GM19351 (cell line): ENCODE data around the gene MUSTN1.

Source experiments
- ATAC-seq: cut with Tn5 transposase; IDR thresholded peaks from one replicate; pipeline ENCODE4 v1.9.1; 2021; ENCODE audit warnings: mild to moderate bottlenecking, moderate library complexity; ENCODE audit not compliant: unreplicated experiment

The MUSTN1 gene

DNA sequence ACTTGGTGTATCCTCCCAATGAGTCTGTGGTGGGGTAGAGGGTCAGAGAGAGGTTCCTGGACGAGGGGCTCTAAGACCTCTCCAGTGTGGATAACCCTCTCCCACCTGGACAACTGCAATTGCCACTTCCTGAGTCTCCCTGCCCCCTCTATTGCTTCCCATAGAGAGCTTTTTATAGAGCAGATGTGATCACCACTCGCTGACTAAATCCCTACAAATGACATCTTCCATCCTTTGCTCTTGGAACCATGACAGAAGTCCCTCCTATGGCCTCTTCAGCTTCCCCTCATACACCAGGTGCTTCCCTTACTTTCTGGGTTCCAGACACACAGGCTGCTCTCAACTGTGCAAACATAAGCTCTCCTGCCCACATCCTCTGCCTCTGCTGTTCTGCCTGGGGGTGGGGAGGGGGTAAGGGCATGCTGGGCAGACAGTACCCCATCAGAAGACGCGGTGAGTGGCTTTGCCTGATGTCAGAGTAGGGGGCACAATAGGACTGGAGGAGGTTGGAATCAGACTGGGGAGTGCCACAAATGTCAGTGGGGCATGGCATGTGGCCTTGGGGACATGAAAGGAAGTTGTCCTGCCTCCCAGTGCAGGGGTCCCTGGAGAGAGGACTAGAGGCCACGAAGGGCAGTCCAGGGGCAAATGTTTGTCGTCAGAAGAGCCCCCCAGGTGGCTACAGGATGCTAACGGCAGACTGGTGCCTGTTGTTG, 25.0 kb downstream of the MUSTN1 start:
- ATAC-seq = no peak

DNA sequence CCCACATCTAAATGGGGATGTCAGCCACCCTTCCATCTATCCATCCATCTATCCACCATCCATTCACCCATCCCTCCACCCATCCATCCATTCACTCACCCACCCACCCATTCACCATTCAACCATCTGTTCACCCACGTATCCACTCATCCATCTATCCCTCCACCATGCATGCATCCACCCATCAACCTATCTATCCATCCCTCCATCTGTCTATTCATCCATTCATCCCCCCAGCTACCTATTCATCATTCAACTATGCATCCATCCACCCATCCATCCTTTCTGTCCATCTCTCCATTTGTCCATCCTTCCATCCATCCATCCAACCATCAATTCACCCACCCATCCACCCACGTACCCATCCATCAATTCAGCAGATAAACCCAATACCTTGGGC, 25.7 kb downstream of the MUSTN1 start:
- no peak for ATAC-seq

- no peak for ATAC-seq
Measured at GRCh38 chr3:52805270-52806039, 29.4 kb downstream of the MUSTN1 start.

- no peak for ATAC-seq
Measured at GRCh38 chr3:52801839-52802238, 33.0 kb downstream of the MUSTN1 start.

GRCh38 chr3:52800079-52800478, 34.7 kb downstream of the MUSTN1 start:
- ATAC-seq = no peak

DNA sequence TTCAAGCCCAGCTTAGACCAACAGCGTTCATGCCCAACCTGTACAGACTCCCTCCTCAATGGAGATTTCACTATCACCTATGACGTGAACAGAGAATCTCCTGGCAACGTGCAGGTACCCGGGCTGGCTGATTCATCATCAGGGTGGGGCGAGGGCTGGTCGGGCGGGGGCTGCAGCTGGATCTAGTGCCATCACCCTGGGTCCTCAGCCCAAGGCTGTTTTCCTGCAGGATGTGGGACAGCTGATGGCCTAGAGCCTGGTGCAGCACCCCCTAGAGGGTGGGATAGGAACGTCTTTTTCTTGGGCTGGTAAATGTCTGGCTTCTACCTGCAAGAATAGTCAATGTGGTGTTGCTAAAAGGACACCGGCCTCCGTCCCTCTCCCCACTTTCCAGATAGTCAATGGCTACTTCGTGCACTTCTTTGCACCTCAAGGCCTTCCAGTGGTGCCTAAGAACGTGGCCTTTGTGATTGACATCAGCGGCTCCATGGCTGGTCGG, 35.8 kb downstream of the MUSTN1 start:
- ATAC-seq = no peak

- no peak for ATAC-seq
Measured at GRCh38 chr3:52798376-52798977, 36.3 kb downstream of the MUSTN1 start.

DNA sequence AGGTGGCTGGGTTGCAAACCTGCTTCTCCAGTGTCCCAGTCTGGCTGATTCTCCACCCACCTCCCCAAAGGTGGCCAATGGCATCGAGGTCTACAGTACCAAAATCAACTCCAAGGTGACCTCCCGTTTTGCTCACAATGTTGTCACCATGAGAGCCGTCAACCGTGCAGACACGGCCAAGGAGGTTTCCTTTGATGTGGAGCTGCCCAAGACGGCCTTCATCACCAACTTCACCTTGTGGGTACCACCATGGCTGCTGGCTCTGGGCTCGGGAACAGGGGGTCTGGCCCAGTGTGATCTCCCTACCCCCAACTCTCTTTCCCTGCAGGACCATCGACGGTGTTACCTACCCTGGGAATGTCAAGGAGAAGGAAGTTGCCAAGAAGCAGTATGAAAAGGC, 38.4 kb downstream of the MUSTN1 start:
- no peak for ATAC-seq

GRCh38 chr3:52795298-52795900, 39.4 kb downstream of the MUSTN1 start:
- no peak for ATAC-seq

- no peak for ATAC-seq
Measured at GRCh38 chr3:52794612-52795099, 40.2 kb downstream of the MUSTN1 start, which contains the start of gene ITIH3. TSS of gene ITIH3 (plus strand) at chr3:52794796. CDS start at chr3:52794804, 8 bp downstream.

DNA sequence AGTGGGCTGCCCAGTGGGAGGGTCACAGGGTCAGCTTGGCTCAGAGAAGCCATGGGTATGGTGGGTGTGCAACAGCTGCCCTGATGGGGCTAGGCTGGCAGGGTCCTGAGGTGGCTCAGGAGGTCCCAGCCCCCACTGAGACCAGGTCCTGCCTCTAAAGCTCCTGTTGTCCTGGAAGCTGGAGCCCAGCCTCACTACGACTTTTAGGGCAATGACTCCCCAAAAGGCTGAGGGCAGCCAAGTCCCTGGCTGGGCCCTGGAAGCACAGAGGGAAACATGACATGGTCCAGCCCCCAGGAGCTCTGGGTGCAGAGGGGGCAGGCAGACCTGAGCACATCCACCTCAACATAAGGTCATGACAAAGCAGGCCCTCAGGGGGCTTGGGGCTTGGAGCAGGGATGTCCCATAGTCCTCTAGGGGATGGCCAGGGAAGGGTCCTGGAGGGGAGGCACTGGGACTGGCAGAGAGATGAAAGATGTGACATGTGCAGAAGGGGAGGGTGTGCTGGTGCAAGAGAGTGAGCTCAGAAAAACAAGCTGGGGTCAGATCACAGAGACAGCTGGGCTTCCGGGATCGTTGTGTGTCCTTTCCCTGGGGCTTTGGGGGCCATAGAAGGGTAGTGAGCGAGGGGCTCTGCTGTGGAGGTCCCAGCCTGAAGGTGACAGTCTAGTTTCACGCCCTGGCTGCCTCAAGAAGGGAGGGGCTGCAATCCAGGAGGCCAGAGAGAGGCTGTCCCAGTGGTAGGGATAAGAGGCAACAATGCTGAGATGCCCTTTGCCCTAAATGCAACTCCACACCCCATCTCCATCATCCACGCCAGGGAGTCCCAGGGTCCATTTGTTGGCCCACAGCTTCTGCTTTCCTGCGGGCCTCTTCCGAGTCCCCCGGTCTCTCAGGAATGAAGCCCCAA, 40.9 kb downstream of the MUSTN1 start:
- no peak for ATAC-seq

GRCh38 chr3:52792961-52793695, 41.7 kb downstream of the MUSTN1 start:
- no peak for ATAC-seq

DNA sequence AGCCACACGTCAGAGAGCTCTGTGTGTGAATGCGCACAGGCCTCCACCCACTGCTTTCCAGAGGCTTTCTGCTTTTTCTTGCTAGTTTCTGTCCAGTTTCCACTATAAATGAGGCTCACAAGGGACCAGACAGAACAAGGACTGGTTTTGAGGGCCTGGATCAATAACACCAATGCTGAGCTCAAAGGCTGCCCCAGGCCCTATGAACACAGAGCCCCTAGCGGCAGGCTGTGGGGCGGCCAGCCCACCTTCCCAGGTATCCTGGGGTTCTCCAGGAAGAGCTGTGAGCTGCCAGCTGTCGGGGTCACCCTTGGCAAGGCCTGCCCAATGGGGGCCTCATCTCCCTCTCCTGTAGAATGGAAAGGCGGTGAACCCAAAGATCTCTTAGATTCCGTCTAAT, 42.4 kb downstream of the MUSTN1 start:
- no peak for ATAC-seq

DNA sequence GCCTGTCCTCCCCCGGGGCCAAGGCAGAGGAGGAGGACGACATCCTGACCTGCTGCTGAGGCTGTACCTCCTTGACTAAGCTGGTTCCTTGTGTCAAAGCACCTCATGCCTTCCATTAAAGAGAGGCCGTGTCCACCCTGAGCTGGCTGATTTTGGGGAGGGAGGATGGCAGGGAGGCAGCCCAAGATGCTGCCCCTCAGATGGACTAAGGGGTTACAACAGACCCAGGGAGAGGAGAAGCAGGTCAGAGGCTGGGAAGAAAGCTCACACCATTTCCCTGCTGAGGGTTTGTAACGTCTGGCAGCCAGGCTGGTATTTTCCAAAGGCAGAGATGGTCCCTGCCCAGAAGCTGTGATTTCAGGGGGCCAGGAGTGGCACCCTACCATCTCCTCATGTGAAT, 42.9 kb downstream of the MUSTN1 start:
- no peak for ATAC-seq

GRCh38 chr3:52791366-52791765, 43.5 kb downstream of the MUSTN1 start:
- no peak for ATAC-seq

GRCh38 chr3:52790741-52791140, 44.1 kb downstream of the MUSTN1 start:
- ATAC-seq = no peak

- ATAC-seq = no peak
Measured at GRCh38 chr3:52790337-52790736, 44.5 kb downstream of the MUSTN1 start.

DNA sequence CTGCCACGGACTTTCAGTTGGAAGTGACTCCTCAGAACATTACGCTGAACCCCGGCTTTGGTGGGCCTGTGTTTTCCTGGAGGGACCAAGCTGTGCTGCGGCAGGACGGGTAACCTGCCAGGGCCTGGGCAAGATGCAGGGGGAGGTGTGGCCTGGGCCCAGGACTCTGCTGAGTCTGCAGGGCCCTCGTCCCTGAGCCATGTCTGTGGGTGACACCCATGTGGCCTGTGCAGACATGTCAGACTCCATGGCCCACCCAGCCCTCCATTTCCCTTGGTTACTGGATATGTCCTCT, 45.1 kb downstream of the MUSTN1 start:
- ATAC-seq = no peak

- no peak for ATAC-seq
Measured at GRCh38 chr3:52788890-52789745, 45.7 kb downstream of the MUSTN1 start.
